Globus pallidus (tissue), 1 donor: ENCODE measurements around the gene MTA1.
A peak's percentile ranks its signal among the peaks of the same experiment; 100 is the strongest.

Experiments used
- DNase-seq: peaks from one replicate; pipeline ENCODE4 v3.0.0-alpha.2; 2015; ENCODE audit warnings: low spot score

The MTA1 gene

DNA sequence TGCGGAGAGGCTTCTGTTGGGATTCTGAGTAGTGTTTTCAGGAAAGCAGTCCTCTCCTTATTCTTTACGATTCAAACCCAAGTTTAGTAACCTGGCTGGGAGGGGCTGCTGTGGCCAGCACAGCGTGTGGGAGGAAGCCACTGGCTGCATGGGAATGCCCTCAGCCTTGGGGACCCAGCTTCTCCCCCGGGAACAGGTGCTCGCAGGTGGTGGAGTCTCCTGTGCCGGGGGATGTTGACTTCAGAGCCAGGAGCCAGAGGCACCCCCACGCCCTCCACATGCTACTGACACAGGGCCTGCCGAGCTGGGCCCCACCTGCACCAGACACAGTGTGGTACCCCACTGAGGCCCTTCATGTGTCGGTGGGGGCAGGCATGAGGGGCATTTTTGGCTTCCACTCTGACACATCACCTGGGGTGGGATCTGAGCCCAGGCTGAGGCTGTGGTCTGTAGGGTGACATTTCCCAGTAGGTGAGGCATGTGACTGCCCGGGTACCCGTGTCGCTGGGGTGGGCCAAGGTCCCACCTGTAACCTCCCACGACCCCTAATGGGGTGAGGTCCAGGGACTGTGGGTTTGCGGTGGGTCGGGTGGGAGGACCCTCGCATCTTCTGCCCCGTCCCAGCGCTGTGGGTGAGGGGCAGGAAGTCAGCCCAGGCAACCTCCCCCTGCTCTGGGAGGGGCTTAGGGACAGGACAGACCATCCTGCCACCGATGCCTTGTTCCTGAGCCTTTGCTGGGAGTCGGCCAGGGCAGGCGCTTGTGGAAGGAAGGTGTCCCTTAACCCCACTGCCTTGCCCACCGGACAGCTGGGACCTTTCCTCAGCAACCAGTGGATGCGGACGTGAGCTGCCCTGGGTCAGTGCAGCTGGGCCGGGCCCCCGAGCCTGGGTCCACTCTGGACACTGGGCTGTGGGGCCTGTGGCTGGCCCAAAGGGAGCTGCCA lies 26.5 kb downstream of the MTA1 start:
- DNase-seq, result no peak

DNA sequence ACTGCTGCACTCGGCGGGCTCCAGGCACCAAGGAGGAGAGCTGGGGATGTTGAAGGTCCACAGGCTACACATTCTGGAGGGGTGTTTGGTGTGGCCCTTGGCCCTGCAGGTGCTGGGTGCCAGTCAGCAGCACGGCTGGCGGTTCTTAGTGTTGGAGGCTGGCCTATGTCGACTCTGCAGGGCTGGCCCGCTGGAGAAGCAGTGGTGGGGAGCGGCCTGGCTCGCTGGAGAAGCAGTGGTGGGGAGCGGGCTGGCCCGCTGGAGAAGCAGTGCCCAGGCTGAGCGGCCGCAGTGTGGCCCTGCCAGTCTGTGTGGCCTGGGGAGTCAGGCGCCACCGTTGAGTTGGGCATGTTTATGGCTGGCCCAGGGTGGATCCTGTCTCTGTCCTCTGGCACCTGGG lies 27.3 kb downstream of the MTA1 start:
- no peak for DNase-seq

DNA sequence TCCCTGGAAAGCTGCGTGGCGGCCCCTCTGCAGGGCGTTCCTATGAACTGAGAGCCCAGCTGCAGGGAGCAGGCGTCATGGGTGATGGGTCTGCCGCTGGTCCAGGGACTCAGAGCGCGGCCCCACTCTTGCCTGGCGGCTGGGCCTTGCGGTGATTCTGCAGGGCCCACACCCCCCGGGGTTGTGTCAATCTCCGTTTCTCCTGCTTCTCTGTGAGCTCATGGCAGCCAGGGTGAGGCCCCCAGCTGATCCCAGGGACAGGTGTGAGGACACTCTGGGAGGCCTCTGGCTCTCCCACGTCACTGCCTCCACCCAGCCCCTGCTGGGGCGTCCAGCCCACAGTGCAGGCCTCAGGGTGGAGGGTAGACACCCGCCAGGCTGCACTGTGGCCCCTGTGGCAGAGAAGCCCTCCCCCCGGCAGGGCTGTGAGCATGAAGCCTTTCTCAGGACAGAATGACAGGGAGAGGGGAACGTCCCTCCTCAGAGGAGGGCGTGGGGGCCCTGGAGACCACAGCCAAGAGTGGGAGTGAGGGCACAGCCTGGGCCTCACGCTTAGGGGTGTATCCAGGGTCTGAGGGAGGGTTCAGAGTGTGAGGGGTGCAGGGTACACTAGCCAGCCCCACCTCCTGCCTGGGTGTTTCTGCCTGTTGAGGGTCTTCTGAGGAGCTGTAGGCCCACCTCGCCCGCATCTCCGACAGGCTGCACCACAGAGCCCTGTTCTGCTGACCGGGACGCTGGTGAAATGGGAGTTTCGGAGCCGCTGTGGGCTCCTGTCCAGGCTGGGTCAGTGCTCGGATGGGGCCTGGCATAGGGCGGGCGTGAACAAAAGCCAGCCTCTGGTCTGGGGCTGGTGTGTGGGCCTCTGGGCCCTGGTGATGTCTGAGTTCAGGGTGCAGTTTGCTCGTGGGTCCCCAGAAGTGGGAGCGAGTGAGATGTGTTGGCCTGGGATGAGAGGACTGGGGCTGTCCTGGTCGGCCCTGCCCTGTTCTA lies 28.3 kb downstream of the MTA1 start:
- DNase-seq, result no peak

GRCh38 chr14:105448706-105449111 lies 29.1 kb downstream of the MTA1 start:
- DNase-seq, result peak; percentile 69

DNA sequence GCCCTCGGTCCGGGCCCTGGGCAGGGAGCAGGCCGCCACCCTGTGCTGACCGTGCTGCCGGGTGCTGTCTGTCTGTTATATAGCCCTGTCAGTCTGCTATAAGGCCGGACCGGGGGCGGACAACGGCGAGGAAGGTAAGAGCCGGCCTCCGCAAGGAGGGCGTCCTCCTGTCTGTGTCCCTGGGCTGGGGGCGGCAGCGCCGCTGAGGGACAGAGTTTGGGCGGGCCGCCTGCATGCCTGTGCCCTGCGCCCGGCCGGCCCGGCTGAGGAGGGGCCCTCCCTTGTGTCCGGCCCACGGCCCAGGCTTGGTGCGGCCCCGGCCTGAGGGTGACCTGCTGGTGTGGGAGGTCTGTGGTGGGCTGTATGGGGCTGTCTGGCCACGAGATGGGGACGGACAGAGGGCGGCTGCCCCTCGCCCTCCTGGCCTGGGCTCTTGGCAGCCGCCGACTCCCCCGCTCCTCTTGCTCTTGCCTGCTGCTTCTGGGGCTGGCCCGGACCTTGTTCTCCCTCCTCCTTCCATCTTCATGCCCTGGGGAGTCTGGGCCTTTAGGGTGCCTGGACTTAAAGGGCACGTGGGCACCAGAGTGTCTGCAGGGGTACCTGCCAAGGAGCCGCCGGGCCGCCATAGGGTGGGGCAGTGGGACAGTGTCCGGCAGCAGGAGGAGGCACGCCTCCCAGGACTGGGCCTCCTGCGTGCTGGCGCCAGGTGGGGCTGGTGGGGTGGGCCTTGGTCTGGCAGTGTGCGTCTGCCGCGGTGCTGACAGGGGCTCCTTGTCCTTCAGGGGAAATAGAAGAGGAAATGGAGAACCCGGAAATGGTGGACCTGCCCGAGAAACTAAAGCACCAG lies 29.9 kb downstream of the MTA1 start:
- no peak for DNase-seq

DNA sequence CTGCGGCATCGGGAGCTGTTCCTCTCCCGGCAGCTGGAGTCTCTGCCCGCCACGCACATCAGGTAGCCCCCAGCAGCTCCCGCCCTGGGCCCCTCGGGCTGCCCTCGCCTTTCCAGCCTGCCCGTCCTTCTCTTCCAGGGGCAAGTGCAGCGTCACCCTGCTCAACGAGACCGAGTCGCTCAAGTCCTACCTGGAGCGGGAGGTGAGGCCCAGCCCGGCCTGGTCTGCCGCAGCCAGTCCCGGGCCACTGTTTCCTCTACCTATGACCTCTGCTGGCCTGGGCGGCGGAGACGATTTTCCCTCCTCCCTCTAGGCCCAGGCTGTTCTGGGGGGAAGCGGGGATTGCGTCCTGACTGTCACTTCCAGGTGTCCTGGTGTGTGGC lies 30.5 kb downstream of the MTA1 start:
- no peak for DNase-seq

DNA sequence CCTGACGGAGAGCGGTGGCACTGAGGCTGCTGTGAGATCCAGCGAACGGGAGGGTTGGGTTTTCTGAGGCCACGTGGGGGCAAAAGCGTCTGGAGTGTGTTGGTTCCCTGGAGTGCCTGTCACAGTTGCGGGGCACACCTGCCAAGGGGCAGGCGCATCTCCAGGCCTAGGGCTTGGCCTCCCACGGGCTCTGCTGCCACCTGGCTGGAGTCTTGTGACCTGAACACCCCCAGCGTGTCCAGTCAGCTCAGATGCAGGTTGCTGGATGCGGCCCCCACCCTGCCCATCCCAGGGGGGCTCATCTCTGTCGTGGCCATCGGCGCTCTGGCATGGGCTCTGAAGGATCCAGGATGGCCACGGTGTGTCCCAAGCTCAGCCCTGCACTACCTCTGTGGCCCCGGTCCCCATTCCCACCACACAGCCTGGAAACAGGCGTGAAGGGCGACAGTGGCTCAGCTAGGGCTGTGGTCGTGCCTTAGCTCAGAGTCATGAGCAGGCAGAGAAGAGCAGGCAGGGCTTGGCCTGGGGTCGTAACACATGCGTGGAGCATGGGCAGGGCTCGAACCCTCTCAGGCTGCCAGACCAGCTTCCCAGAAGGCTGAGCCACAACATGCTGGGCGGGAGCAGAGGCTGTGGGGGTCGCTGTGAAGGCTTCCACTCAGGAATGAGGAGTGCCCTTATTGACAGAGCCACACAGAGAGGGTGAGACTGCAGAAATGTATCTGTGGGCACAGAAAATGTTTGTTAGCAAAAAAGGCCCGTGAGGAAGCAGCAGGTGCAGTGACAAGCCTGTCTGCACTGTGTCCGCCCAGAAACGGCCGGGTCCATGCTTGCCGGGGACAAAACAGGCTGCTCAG lies 31.5 kb downstream of the MTA1 start:
- no peak for DNase-seq

- DNase-seq, result no peak
Measured at GRCh38 chr14:105452963-105453362, 33.3 kb downstream of the MTA1 start.

- DNase-seq, result no peak
Measured at GRCh38 chr14:105453847-105454246, 34.2 kb downstream of the MTA1 start.

DNA sequence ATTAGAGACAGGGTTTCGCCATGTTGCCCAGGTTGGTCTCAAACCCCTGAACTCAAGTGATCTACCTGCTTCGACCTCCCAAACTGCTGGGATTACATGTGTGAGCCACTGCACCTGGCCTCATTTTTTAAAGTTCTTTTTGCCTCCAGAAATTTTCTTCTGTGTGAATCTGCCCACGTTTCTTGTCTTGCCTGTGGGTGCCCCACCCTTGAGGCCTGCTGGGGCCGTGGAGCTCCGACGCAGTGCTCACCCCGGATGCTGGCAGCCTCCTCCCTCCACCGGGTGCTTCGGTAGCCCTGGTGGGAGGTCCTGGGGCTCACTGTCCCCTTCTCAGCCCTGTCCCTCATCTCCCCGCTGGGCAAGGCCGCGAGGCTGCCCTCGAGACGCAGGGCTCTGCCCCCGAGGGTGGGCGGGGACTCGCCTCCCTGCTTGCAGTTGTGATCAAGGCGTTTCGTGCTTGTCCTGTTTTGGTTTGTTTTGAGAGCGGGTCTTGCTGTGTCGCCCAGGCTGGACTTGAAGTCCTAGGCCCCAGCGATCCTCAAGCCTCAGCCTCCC lies 35.5 kb downstream of the MTA1 start:
- no peak for DNase-seq

GRCh38 chr14:105455766-105456660 lies 36.4 kb downstream of the MTA1 start:
- no peak for DNase-seq

DNA sequence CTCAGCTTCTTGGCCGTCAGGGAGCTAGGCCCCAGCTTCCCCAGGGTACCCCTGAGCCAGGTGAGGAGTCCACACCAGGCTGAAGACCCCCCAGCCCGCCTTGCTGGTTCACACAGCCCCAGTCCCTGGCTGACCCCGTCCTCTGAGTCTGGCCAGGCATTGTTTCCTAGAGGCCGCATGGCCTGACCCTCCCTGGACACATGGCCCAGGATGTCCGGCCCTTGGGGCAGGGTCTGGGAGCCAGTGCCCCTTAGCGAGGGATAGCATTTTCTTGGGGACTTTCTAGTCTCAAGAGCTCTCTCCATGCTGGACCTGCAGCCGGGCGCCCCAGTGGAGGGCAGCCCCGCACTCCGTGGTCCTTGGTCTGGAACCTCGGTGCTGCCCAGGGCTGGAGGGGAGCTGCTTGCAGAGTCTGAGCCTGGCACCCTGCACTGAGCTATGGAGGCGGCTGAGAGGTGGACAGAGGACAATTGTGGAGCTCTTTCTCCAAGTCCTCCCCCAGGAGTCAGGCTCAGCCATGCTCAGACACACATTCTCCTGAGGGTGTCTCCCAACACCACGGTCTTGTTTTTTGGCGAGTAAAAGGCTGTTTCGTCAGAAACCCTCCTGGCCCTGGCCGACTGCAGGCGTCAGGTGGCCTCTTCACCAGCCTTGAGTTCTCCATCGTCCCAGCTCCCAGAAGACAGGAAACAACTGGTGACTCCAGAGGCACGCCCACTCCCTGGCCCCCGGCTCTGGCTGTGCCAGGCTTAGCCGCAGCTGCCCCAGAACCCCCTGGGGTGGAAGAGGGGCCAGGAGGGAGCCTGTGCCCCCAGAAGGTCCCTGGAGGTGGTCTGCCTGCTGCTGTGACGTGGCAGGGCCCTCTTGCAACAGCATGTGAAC lies 37.4 kb downstream of the MTA1 start:
- no peak for DNase-seq

- DNase-seq, result no peak
Measured at GRCh38 chr14:105458010-105458409, 38.4 kb downstream of the MTA1 start.

DNA sequence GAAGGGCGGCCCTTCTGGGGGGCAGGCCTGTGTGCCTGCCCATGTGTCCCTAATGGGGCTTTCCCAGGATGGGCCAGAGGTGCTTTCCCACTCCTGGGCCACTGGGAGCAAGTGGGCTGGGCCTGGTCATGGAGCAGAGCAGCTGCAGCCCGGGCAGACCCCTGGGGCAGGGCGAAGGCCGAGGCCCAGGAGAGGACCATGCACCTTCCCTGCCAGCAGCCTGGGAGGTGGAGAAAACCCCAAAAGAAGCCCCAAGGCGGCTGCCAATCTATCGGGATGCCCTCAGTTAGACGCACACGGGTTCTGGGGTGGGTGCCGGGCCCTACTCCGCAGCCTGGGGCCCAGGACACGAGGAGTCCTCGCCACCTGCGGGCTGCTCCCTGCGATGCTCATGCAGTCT lies 38.9 kb downstream of the MTA1 start:
- no peak for DNase-seq

DNA sequence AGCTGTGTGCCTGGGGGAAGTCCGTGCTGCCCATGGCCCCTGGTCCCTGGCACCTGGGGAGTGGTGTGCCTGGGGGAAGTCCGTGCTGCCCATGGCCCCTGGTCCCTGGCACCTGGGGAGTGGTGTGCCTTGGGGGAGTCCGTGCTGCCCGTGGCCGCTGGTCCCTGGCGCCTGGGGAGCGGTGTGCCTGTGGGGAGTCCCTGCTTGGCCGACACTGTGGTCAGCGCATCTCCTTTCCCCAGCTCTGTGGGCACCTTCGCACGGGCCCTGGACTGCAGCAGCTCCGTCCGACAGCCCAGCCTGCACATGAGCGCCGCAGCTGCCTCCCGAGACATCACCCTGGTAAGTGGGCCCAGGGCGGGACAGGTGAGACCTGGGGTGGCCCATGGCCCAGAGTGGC lies 40.5 kb downstream of the MTA1 start:
- no peak for DNase-seq

DNA sequence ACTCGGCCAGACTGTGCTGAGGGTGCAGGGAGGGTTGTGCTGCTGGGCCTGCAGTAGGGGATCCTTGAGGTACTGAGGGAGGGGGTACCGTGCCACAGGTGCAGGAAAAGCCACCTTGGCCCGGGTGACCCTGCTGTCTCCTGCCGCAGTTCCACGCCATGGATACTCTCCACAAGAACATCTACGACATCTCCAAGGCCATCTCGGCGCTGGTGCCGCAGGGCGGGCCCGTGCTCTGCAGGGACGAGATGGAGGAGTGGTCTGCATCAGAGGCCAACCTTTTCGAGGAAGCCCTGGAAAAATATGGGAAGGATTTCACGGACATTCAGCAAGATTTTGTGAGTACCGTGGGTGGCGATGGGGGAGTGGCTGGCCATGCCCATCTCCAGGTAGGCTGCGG lies 41.0 kb downstream of the MTA1 start:
- DNase-seq, result no peak

GRCh38 chr14:105461903-105462302 lies 42.3 kb downstream of the MTA1 start:
- DNase-seq, result no peak

DNA sequence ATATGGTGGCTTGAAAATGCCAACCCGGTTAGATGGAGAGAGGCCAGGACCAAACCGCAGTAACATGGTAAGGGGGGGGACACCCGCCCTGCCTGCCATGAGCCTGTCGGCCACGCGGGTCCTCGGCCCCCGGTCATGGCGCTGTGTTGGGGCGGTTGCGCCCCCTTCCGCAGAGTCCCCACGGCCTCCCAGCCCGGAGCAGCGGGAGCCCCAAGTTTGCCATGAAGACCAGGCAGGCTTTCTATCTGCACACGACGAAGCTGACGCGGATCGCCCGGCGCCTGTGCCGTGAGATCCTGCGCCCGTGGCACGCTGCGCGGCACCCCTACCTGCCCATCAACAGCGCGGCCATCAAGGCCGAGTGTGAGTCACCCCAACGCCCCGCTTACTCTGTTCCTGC lies 44.9 kb downstream of the MTA1 start:
- DNase-seq, result no peak
